Esophagus muscularis mucosa (tissue), 4 donors: Measurements from ENCODE around the gene PDE4D. TPM values are rescaled to one million over a fixed set of nuclear protein-coding genes. Genes with fewer than 3 reads are reported as not detected.
"Not testable (repeated sequence)": the region's sequence is repeated elsewhere in the genome, so short reads cannot be mapped to it uniquely, and the experiment has no call there.

Experiments used
- DNase-seq: peaks from one replicate; pipeline ENCODE4 v3.0.0-alpha.2; 2017; ENCODE audit errors: extremely low spot score
- H3K27ac ChIP-seq, 4 donors: fragments of 200-600 bp; sonication (generic); replicated peaks in 1 of 4; 1 replicate in 3 of 4; 2 replicates in 1 of 4; pipeline ENCODE4 v1.5.1; 2016 to 2019; ENCODE audit warnings: mild to moderate bottlenecking in 1 of 4
- H3K27me3 ChIP-seq, 4 donors: fragments of 200-600 bp; sonication (generic); one replicate each; pipeline versions ENCODE4 v1.5.1 to v1.6.0; 2016 to 2019
- H3K36me3 ChIP-seq, 4 donors: fragments of 200-600 bp; sonication (generic); one replicate each; pipeline ENCODE4 v1.5.1; 2016 to 2019
- H3K4me1 ChIP-seq, 4 donors: fragments of 200-600 bp; sonication (generic); one replicate each; pipeline ENCODE4 v1.5.1; 2016 to 2019
- H3K4me3 ChIP-seq, 4 donors: fragments of 200-600 bp; sonication (generic); 1 replicate in 2 of 4; 2 replicates in 2 of 4; pipeline ENCODE4 v1.5.1; 2016 to 2019; ENCODE audit warnings: mild to moderate bottlenecking in 4 of 4, moderate library complexity in 1 of 4
- H3K9me3 ChIP-seq, 4 donors: fragments of 200-600 bp; sonication (generic); 1 replicate in 3 of 4; 2 replicates in 1 of 4; pipeline ENCODE4 v1.5.1; 2016 to 2019
- CTCF ChIP-seq, 3 experiments: fragments of 200-600 bp in 2 of 3; fragments of 450-650 bp in 1 of 3; sonication (generic) in 2 of 3; IDR thresholded peaks; one replicate each; pipeline ENCODE4 v1.5.1; 2017 to 2019; ENCODE audit warnings: antibody characterized with exemption in 3 of 3, mild to moderate bottlenecking in 2 of 3, moderate library complexity in 1 of 3
- EP300 ChIP-seq: sonication (generic); formaldehyde crosslinking; IDR thresholded peaks from one replicate; pipeline ENCODE4 v1.6.1; 2017; ENCODE audit warnings: antibody characterized with exemption
- POLR2A ChIP-seq: fragments of 450-650 bp; IDR thresholded peaks from one replicate; pipeline ENCODE4 v1.6.1; 2017; ENCODE audit warnings: antibody characterized with exemption, moderate library complexity, mild to moderate bottlenecking, low read depth
- POLR2AphosphoS5 ChIP-seq, 2 donors: sonication (generic); formaldehyde crosslinking; IDR thresholded peaks; one replicate each; pipeline ENCODE4 v1.6.1; 2017; ENCODE audit warnings: antibody characterized with exemption in 2 of 2
- WGBS: methylation state at CpG from one replicate; pipeline ENCODE4 v1.1.5; 2018; 5-methylcytosine and 5-hydroxymethylcytosine counted together
- intact Hi-C: fragments of 100-400 bp; cut with DNase I; formaldehyde crosslinking; loops from one replicate; pipeline ENCODE4 v1.15.1; 2023
- total RNA-seq, 4 donors: library from RNA; depleted of rRNA; stranded (reverse); fragments of >200 nt; gene quantifications; one replicate each; pipeline versions ENCODE4 v1.1.0 to v1.2.1, GENCODE V29; 2016

The PDE4D gene
- total RNA-seq, 4 donors from 2014 or later, result 39.2 to 87.0 (median 50.2) TPM

GRCh38 chr5:59579824-59580167 lies 313.7 kb downstream of the PDE4D start:
- intact Hi-C loops, result no loop called here
- peaks cover 0 to 6% (median 0%) of the 10 kb centered on the region in 4 donors for H3K4me1 ChIP-seq
- TF ChIP-seq POLR2AphosphoS5 (IDR thresholded peaks at IDR 0.05) (no peak), CTCF (IDR thresholded peaks at IDR 0.05) (no peak), EP300 (no peak)
- H3K9me3 ChIP-seq, result no peaks in the 10 kb centered on the region
- 92% methylated on average over 1 of the region's 1 CpG for WGBS
- no peak overlapping the region for H3K27ac ChIP-seq
- DNase-seq, result no peak
- H3K4me3 ChIP-seq, result no peak overlapping the region
- H3K36me3 ChIP-seq, result no peaks in the 10 kb centered on the region
- no peaks in the 10 kb centered on the region for H3K27me3 ChIP-seq

GRCh38 chr5:59579101-59579823 lies 314.3 kb downstream of the PDE4D start:
- Histone ChIP-seq H3K27ac (no peak overlapping the region), H3K4me3 (no peak overlapping the region), H3K36me3 (no peaks in the 10 kb centered on the region), H3K9me3 (no peaks in the 10 kb centered on the region), H3K4me1 (peaks cover 0 to 6% (median 0%) of the 10 kb centered on the region in 4 donors), H3K27me3 (no peaks in the 10 kb centered on the region)
- no peak for TF ChIP-seq EP300
- TF ChIP-seq CTCF (IDR thresholded peaks at IDR 0.05), result no peak
- TF ChIP-seq POLR2AphosphoS5 (IDR thresholded peaks at IDR 0.05), result no peak
- no peak for TF ChIP-seq POLR2A
- intact Hi-C loops, result no loop called here
- no peak for DNase-seq
- 100% methylated on average over 2 of the region's 2 CpGs for WGBS

- 63% methylated on average over 1 of the region's 1 CpG for WGBS
- H3K36me3 ChIP-seq, result no peaks in the 10 kb centered on the region
- H3K4me3 ChIP-seq, result no peak overlapping the region
- no peaks in the 10 kb centered on the region for H3K9me3 ChIP-seq
- no peak overlapping the region for H3K27ac ChIP-seq
- TF ChIP-seq EP300 (no peak), CTCF (IDR thresholded peaks at IDR 0.05) (no peak), POLR2AphosphoS5 (IDR thresholded peaks at IDR 0.05) (no peak), POLR2A (no peak)
- no peaks in the 10 kb centered on the region for H3K27me3 ChIP-seq
- intact Hi-C loops, result no loop called here
- DNase-seq, result no peak
- peaks cover 0 to 6% (median 0%) of the 10 kb centered on the region in 4 donors for H3K4me1 ChIP-seq
These were observed 316.0 kb downstream of the PDE4D start for GRCh38 chr5:59577485-59577884.

GRCh38 chr5:59575648-59576445 lies 317.7 kb downstream of the PDE4D start:
- H3K4me1 ChIP-seq, result peaks cover 0 to 6% (median 0%) of the 10 kb centered on the region in 4 donors
- H3K27ac ChIP-seq, result no peak overlapping the region
- intact Hi-C loops, result no loop called here
- no peak for DNase-seq
- H3K9me3 ChIP-seq, result no peaks in the 10 kb centered on the region
- no peaks in the 10 kb centered on the region for H3K27me3 ChIP-seq
- no peaks in the 10 kb centered on the region for H3K36me3 ChIP-seq
- H3K4me3 ChIP-seq, result no peak overlapping the region
- TF ChIP-seq POLR2A (no peak), CTCF (IDR thresholded peaks at IDR 0.05) (no peak), EP300 (no peak), POLR2AphosphoS5 (IDR thresholded peaks at IDR 0.05) (no peak)
- 95% methylated on average over 3 of the region's 3 CpGs for WGBS

GRCh38 chr5:59573509-59573908 lies 320.0 kb downstream of the PDE4D start:
- WGBS, result 96% methylated on average over 5 of the region's 5 CpGs
- H3K27me3 ChIP-seq, H3K9me3 ChIP-seq, DNase-seq, H3K36me3 ChIP-seq, H3K4me3 ChIP-seq, H3K27ac ChIP-seq, H3K4me1 ChIP-seq, intact Hi-C loops: not testable (repeated sequence)
